Liver (tissue), 9 donors: ENCODE measurements around the gene GMEB2. TPM values are rescaled to one million over a fixed set of nuclear protein-coding genes. Genes with fewer than 3 reads are reported as not detected.

Experiments used
- DNase-seq: peaks from one replicate; pipeline ENCODE4 v3.0.0-alpha.2; 2017; ENCODE audit warnings: low spot score
- H3K27ac ChIP-seq, 2 donors: one replicate each; pipeline ENCODE4 v1.7.0; 2013; ENCODE audit warnings: inconsistent platforms in 2 of 2, low read length in 2 of 2, control low read depth in 1 of 2, low read depth in 1 of 2, mild to moderate bottlenecking in 1 of 2
- H3K27me3 ChIP-seq, 4 donors: one replicate each; pipeline versions ENCODE4 v1.6.1 to v1.7.0; 2013; ENCODE audit warnings: low read length in 3 of 4, inconsistent platforms in 1 of 4, mild to moderate bottlenecking in 1 of 4, moderate library complexity in 1 of 4; ENCODE audit not compliant: control insufficient read depth in 4 of 4, insufficient read depth in 4 of 4
- H3K36me3 ChIP-seq, 4 donors: one replicate each; pipeline versions ENCODE4 v1.6.1 to v1.7.0; 2013; ENCODE audit warnings: low read length in 3 of 4, mild to moderate bottlenecking in 3 of 4, low read depth in 1 of 4, moderate library complexity in 1 of 4; ENCODE audit not compliant: control insufficient read depth in 4 of 4, insufficient read depth in 3 of 4
- H3K4me1 ChIP-seq, 4 donors: one replicate each; pipeline versions ENCODE4 v1.6.1 to v1.7.0; 2013; ENCODE audit warnings: low read length in 3 of 4, mild to moderate bottlenecking in 3 of 4, moderate library complexity in 1 of 4; ENCODE audit not compliant: control insufficient read depth in 4 of 4, insufficient read depth in 4 of 4
- H3K4me3 ChIP-seq, 3 donors: one replicate each; pipeline versions ENCODE4 v1.6.1 to v1.7.0; 2013; ENCODE audit warnings: low read length in 3 of 3, control low read depth in 1 of 3, low read depth in 1 of 3, mild to moderate bottlenecking in 1 of 3
- H3K9ac ChIP-seq, 2 donors: one replicate each; pipeline ENCODE4 v1.7.0; 2013; ENCODE audit warnings: low read length in 2 of 2, mild to moderate bottlenecking in 2 of 2, moderate library complexity in 2 of 2, control low read depth in 1 of 2, low read depth in 1 of 2
- H3K9me3 ChIP-seq, 4 donors: one replicate each; pipeline versions ENCODE4 v1.6.1 to v1.7.0; 2013; ENCODE audit warnings: low read length in 3 of 4; ENCODE audit not compliant: control insufficient read depth in 4 of 4
- EGR1 ChIP-seq, 2 donors: IDR thresholded peaks; 2 replicates each; pipeline ENCODE4 v1.6.1; 2016 to 2018; ENCODE audit warnings: antibody characterized with exemption in 2 of 2, low read depth in 2 of 2
- FOXA2 ChIP-seq: IDR thresholded peaks from 2 replicates; pipeline ENCODE4 v1.6.1; 2016; ENCODE audit warnings: antibody characterized with exemption
- HNF4A ChIP-seq, 2 donors: conservative IDR thresholded peaks; 2 replicates each; pipeline ENCODE4 v1.6.1; 2016; ENCODE audit warnings: antibody characterized with exemption in 2 of 2, mild to moderate bottlenecking in 2 of 2
- HNF4G ChIP-seq: IDR thresholded peaks from 2 replicates; pipeline ENCODE4 v1.6.1; 2016; ENCODE audit warnings: antibody characterized with exemption
- RAD21 ChIP-seq, 2 donors: IDR thresholded peaks; 2 replicates each; pipeline ENCODE4 v1.6.1; 2016; ENCODE audit warnings: antibody characterized with exemption in 2 of 2, mild to moderate bottlenecking in 2 of 2
- RXRA ChIP-seq, 2 donors: IDR thresholded peaks; 2 replicates each; pipeline ENCODE4 v1.6.1; 2017 to 2018; ENCODE audit warnings: antibody characterized with exemption in 2 of 2, mild to moderate bottlenecking in 1 of 2
- SP1 ChIP-seq: IDR thresholded peaks from 2 replicates; pipeline ENCODE4 v1.6.1; 2018; ENCODE audit warnings: antibody characterized with exemption, mild to moderate bottlenecking
- TAF1 ChIP-seq: conservative IDR thresholded peaks from 2 replicates; pipeline ENCODE4 v1.6.1; 2016; ENCODE audit warnings: antibody characterized with exemption, mild to moderate bottlenecking
- WGBS: extraction: QIAGEN DNeasy Blood & Tissue Kit; methylation state at CpG from one replicate; pipeline ENCODE4 v1.1.7; 2013; 5-methylcytosine and 5-hydroxymethylcytosine counted together
- polyA plus RNA-seq, 2 donors: library from polyadenylated mRNA; stranded (reverse) in 1 of 2; unstranded in 1 of 2; fragments of 200-250 nt in 1 of 2; fragments of >200 nt in 1 of 2; fragmentation: Nextera tagmentation in 1 of 2; extraction: Ambion mirVana in 1 of 2; gene quantifications; one replicate each; pipeline versions ENCODE4 v1.2.1 to v1.2.3, GENCODE V29; 2013 to 2015
- total RNA-seq, 2 donors: library from RNA; depleted of rRNA; stranded (reverse); fragments of >200 nt; gene quantifications; one replicate each; pipeline ENCODE4 v1.2.3, GENCODE V29; 2014
- TF ChIP-seq, protein P1 (sequence below): IDR thresholded peaks from 2 replicates; pipeline ENCODE4 v1.6.1; 2016; ENCODE audit warnings: antibody characterized with exemption
- TF ChIP-seq, protein P2 (sequence below): IDR thresholded peaks from 2 replicates; pipeline ENCODE4 v1.6.1; 2016; ENCODE audit warnings: antibody characterized with exemption, mild to moderate bottlenecking
- TF ChIP-seq, protein P3 (sequence below): fragments of 150-350 bp; IDR thresholded peaks from 2 replicates; pipeline ENCODE4 v1.5.1; 2017; ENCODE audit warnings: improper control_type of control experiment, low read depth, low read length; ENCODE audit not compliant: missing input control
- TF ChIP-seq, protein P4 (sequence below): IDR thresholded peaks from 2 replicates; pipeline ENCODE4 v1.6.1; 2016; ENCODE audit warnings: antibody characterized with exemption
- donor health status: healthy.
- donor health status: healthy.
- donor health status: healthy.
- donor health status: healthy.
- donor health status: healthy.

Gene GMEB2
- total and polyA plus RNA-seq, 4 donors = 1.3 to 8.6 (median 5.3) TPM

DNA sequence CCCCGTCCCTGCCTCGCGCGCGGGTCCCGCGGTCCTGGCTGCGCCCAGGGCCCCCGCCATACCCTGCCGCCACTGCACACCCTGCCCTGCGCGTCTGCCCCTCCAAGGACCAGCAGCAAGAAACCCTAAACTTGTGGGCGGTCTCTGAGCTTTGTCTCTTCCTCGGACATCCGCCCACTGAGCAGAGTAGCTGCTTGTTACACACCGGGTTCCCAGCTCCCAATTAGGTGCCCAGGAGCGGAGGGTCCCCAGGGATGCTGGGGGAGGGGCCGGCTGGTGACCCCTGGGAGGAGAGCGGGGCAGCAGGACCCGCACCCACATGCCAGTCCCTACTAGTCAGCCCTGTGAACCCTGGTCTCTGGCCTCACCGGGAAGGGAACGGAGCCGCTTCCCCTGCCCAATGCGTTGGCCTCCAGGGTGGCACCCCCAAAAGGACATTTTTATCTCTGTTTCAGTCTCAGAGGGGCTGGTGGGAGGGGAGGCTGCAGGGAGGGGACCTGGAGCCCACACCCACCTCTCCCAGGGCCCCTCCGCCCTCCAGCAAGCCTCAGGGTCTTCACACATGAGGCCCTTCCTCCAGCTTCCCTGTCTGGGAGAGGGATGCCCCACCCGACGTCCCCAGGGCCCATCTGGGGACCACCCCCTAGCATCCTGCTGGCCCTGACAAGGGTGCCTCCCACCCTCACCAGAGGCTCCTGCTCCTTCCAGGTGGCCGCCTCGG, 15.8 kb upstream of the GMEB2 start (continued):
- TF ChIP-seq, protein P1, sequence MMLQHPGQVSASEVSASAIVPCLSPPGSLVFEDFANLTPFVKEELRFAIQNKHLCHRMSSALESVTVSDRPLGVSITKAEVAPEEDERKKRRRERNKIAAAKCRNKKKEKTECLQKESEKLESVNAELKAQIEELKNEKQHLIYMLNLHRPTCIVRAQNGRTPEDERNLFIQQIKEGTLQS = no peak
- TF ChIP-seq, protein P2, sequence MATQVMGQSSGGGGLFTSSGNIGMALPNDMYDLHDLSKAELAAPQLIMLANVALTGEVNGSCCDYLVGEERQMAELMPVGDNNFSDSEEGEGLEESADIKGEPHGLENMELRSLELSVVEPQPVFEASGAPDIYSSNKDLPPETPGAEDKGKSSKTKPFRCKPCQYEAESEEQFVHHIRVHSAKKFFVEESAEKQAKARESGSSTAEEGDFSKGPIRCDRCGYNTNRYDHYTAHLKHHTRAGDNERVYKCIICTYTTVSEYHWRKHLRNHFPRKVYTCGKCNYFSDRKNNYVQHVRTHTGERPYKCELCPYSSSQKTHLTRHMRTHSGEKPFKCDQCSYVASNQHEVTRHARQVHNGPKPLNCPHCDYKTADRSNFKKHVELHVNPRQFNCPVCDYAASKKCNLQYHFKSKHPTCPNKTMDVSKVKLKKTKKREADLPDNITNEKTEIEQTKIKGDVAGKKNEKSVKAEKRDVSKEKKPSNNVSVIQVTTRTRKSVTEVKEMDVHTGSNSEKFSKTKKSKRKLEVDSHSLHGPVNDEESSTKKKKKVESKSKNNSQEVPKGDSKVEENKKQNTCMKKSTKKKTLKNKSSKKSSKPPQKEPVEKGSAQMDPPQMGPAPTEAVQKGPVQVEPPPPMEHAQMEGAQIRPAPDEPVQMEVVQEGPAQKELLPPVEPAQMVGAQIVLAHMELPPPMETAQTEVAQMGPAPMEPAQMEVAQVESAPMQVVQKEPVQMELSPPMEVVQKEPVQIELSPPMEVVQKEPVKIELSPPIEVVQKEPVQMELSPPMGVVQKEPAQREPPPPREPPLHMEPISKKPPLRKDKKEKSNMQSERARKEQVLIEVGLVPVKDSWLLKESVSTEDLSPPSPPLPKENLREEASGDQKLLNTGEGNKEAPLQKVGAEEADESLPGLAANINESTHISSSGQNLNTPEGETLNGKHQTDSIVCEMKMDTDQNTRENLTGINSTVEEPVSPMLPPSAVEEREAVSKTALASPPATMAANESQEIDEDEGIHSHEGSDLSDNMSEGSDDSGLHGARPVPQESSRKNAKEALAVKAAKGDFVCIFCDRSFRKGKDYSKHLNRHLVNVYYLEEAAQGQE = no peak
- TF ChIP-seq HNF4G = no peak
- TF ChIP-seq RAD21 (IDR thresholded peaks at IDR 0.05) = no peak

DNA sequence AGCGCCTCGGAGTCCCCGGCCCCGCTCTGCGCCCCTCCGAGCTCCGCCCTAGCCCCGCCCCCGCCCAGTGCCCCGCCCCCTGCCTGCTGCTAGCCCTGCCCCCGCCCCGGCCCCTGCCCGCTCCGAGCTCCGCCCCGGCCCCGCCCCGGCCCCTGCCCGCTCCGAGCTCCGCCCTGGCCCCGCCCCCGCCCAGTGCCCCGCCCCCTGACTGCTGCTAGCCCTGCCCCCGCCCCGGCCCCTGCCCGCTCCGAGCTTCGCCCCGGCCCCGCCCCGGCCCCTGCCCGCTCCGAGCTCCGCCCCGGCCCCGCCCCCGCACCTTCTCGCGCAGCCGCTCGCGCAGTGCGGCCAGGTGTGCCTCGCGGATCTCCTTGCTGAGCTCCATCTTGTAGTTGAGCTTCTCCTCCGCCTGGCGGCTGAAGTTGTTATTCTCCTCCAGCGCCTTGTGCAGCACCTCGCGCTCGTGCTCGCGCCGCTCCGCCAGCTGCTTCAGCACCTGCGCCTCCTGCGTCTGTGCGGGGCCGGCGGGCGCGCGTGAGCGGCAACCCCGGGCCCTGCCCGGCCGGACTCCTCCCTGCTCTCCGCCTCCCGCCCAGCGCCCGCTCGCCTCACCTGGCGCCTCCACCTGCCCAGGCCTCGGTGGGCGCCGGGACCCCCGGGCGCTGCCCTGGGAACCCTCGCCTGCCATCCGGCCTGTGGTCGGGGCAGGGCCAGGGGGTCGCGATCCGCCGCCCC, 15.1 kb upstream of the GMEB2 start:
- no peak overlapping the region for H3K9ac ChIP-seq
- peak overlapping the region; percentile 67 to 86 for H3K27ac ChIP-seq
- no peaks in the 10 kb centered on the region for H3K36me3 ChIP-seq
- peak overlapping the region; percentile 54 to 64 (median 60) for H3K4me3 ChIP-seq
- H3K4me1 ChIP-seq = peaks cover 0 to 10% (median 8%) of the 10 kb centered on the region in 4 donors
- H3K9me3 ChIP-seq = no peaks in the 10 kb centered on the region
- TF ChIP-seq EGR1 (IDR thresholded peaks at IDR 0.05; ENCODE audit: low read depth in 2 of 2) (peak in 1 of 2 donors; percentile 39), HNF4A (conservative IDR thresholded peaks at IDR 0.05) (no peak), RAD21 (IDR thresholded peaks at IDR 0.05) (peak in 1 of 2 donors; percentile 51), RXRA (IDR thresholded peaks at IDR 0.05) (no peak), SP1 (peak; percentile 57), FOXA2 (no peak), TAF1 (no peak)
- TF ChIP-seq, protein P3, sequence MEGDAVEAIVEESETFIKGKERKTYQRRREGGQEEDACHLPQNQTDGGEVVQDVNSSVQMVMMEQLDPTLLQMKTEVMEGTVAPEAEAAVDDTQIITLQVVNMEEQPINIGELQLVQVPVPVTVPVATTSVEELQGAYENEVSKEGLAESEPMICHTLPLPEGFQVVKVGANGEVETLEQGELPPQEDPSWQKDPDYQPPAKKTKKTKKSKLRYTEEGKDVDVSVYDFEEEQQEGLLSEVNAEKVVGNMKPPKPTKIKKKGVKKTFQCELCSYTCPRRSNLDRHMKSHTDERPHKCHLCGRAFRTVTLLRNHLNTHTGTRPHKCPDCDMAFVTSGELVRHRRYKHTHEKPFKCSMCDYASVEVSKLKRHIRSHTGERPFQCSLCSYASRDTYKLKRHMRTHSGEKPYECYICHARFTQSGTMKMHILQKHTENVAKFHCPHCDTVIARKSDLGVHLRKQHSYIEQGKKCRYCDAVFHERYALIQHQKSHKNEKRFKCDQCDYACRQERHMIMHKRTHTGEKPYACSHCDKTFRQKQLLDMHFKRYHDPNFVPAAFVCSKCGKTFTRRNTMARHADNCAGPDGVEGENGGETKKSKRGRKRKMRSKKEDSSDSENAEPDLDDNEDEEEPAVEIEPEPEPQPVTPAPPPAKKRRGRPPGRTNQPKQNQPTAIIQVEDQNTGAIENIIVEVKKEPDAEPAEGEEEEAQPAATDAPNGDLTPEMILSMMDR = peak; percentile 40
- TF ChIP-seq, protein P2 = no peak
- TF ChIP-seq, protein P4, sequence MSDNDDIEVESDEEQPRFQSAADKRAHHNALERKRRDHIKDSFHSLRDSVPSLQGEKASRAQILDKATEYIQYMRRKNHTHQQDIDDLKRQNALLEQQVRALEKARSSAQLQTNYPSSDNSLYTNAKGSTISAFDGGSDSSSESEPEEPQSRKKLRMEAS = no peak
- no peaks in the 10 kb centered on the region for H3K27me3 ChIP-seq
- peak; percentile 100 for DNase-seq
- WGBS = 3% methylated on average over 85 of the region's 86 CpGs
